ENCODE measurements around the gene SLC41A1.

SLC41A1 gene

GRCh38 chr1:205817988-205818387, 5.0 kb upstream of the SLC41A1 start:
- H3K9me3 ChIP-seq (ENCODE audit: insufficient read depth, low read depth, low read length): no peaks in the 10 kb centered on the region
- no peak for TF ChIP-seq EZH2phosphoT487 (IDR thresholded peaks at IDR 0.05; ENCODE audit: borderline replicate concordance)
- TF ChIP-seq, protein P1, sequence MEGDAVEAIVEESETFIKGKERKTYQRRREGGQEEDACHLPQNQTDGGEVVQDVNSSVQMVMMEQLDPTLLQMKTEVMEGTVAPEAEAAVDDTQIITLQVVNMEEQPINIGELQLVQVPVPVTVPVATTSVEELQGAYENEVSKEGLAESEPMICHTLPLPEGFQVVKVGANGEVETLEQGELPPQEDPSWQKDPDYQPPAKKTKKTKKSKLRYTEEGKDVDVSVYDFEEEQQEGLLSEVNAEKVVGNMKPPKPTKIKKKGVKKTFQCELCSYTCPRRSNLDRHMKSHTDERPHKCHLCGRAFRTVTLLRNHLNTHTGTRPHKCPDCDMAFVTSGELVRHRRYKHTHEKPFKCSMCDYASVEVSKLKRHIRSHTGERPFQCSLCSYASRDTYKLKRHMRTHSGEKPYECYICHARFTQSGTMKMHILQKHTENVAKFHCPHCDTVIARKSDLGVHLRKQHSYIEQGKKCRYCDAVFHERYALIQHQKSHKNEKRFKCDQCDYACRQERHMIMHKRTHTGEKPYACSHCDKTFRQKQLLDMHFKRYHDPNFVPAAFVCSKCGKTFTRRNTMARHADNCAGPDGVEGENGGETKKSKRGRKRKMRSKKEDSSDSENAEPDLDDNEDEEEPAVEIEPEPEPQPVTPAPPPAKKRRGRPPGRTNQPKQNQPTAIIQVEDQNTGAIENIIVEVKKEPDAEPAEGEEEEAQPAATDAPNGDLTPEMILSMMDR (conservative IDR thresholded peaks at IDR 0.05; ENCODE audit: low read length): no peak
- no peaks in the 10 kb centered on the region for H3K36me3 ChIP-seq (ENCODE audit: insufficient read depth, low read length)
- no peak overlapping the region for H3K4me2 ChIP-seq (ENCODE audit: low read depth, low read length, poor library complexity, severe bottlenecking)
- no peak overlapping the region for H3K9ac ChIP-seq (ENCODE audit: low read depth, low read length, poor library complexity, severe bottlenecking)
- no peaks in the 10 kb centered on the region for H3F3A ChIP-seq (ENCODE audit: low read depth)
- H3K79me2 ChIP-seq (ENCODE audit: insufficient read depth, low read length): 0 out of 2 replicates have a peak, but pooled peaks cover 5% of the 10 kb centered on the region
- H3K9me2 ChIP-seq (replicated peaks; ENCODE audit: low read depth, low read length): 0 out of 2 replicates have a peak, but pooled peaks cover 7% of the 10 kb centered on the region
- H3K4me3 ChIP-seq (ENCODE audit: low read length, poor library complexity, severe bottlenecking): no peak overlapping the region
- no peak overlapping the region for H2AFZ ChIP-seq (ENCODE audit: low read length)
- no peaks in the 10 kb centered on the region for H4K20me1 ChIP-seq (ENCODE audit: insufficient read depth, low read length, poor library complexity, severe bottlenecking)
- no peaks in the 10 kb centered on the region for H3K27me3 ChIP-seq (ENCODE audit: insufficient read depth, low read length, poor library complexity, severe bottlenecking)
- H3K4me1 ChIP-seq (ENCODE audit: insufficient read depth, low read length, poor library complexity, severe bottlenecking): peaks cover 16% of the 10 kb centered on the region

- Histone ChIP-seq H2AFZ (ENCODE audit: low read length) (no peak overlapping the region), H3K9ac (ENCODE audit: low read depth, low read length, poor library complexity, severe bottlenecking) (no peak overlapping the region), H3F3A (ENCODE audit: low read depth) (no peaks in the 10 kb centered on the region), H3K4me3 (ENCODE audit: low read length, poor library complexity, severe bottlenecking) (no peak overlapping the region), H4K20me1 (ENCODE audit: insufficient read depth, low read length, poor library complexity, severe bottlenecking) (peaks cover 1% of the 10 kb centered on the region), H3K9me2 (replicated peaks; ENCODE audit: low read depth, low read length) (0 out of 2 replicates have a peak, but pooled peaks cover 7% of the 10 kb centered on the region), H3K36me3 (ENCODE audit: insufficient read depth, low read length) (no peaks in the 10 kb centered on the region), H3K4me1 (ENCODE audit: insufficient read depth, low read length, poor library complexity, severe bottlenecking) (peaks cover 11% of the 10 kb centered on the region), H3K4me2 (ENCODE audit: low read depth, low read length, poor library complexity, severe bottlenecking) (no peak overlapping the region), H3K27me3 (ENCODE audit: insufficient read depth, low read length, poor library complexity, severe bottlenecking) (no peaks in the 10 kb centered on the region), H3K9me3 (ENCODE audit: insufficient read depth, low read depth, low read length) (no peaks in the 10 kb centered on the region), H3K79me2 (ENCODE audit: insufficient read depth, low read length) (peaks cover 10% of the 10 kb centered on the region)
- no peak for TF ChIP-seq EZH2phosphoT487 (IDR thresholded peaks at IDR 0.05; ENCODE audit: borderline replicate concordance)
- TF ChIP-seq, protein P1 (conservative IDR thresholded peaks at IDR 0.05; ENCODE audit: low read length): no peak
These were observed 4.4 kb upstream of the SLC41A1 start for GRCh38 chr1:205817364-205817763.

DNA sequence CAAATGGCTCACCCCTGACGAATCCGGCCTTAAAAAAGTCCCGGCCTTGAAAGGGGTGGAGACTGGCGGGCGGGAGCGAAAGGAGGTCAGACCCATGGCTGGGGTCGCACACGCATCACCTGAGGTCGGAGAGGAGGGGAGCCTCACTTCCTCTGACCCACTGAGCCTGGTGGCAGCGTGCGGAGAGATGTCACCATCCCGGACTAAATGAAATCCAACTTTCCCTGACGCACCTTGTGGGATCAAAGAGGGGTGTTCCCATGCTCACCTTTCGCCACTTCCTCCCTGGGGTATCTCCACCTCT, 709 bp upstream of the SLC41A1 start:
- peak overlapping the region; percentile 96 for H3K4me2 ChIP-seq (ENCODE audit: low read depth, low read length, poor library complexity, severe bottlenecking)
- peaks cover 46% of the 10 kb centered on the region for H3K79me2 ChIP-seq (ENCODE audit: insufficient read depth, low read length)
- no peaks in the 10 kb centered on the region for H3K27me3 ChIP-seq (ENCODE audit: insufficient read depth, low read length, poor library complexity, severe bottlenecking)
- no peaks in the 10 kb centered on the region for H3K9me2 ChIP-seq (replicated peaks; ENCODE audit: low read depth, low read length)
- TF ChIP-seq, protein P1 (conservative IDR thresholded peaks at IDR 0.05; ENCODE audit: low read length): no peak
- no peak for TF ChIP-seq EZH2phosphoT487 (IDR thresholded peaks at IDR 0.05; ENCODE audit: borderline replicate concordance)
- H3F3A ChIP-seq (ENCODE audit: low read depth): no peaks in the 10 kb centered on the region
- H3K4me3 ChIP-seq (ENCODE audit: low read length, poor library complexity, severe bottlenecking): peak overlapping the region; percentile 87
- peak overlapping the region; percentile 87 for H3K9ac ChIP-seq (ENCODE audit: low read depth, low read length, poor library complexity, severe bottlenecking)
- peaks cover 29% of the 10 kb centered on the region for H4K20me1 ChIP-seq (ENCODE audit: insufficient read depth, low read length, poor library complexity, severe bottlenecking)
- H3K9me3 ChIP-seq (ENCODE audit: insufficient read depth, low read depth, low read length): no peaks in the 10 kb centered on the region
- peaks cover 48% of the 10 kb centered on the region for H3K4me1 ChIP-seq (ENCODE audit: insufficient read depth, low read length, poor library complexity, severe bottlenecking)
- no peaks in the 10 kb centered on the region for H3K36me3 ChIP-seq (ENCODE audit: insufficient read depth, low read length)
- H2AFZ ChIP-seq (ENCODE audit: low read length): peak overlapping the region; percentile 91

Data from Loucy (cell line).